ENCODE measurements around the gene FBP1.
"Not testable (repeated sequence)": the region's sequence is repeated elsewhere in the genome, so short reads cannot be mapped to it uniquely, and the experiment has no call there.

The FBP1 gene

DNA sequence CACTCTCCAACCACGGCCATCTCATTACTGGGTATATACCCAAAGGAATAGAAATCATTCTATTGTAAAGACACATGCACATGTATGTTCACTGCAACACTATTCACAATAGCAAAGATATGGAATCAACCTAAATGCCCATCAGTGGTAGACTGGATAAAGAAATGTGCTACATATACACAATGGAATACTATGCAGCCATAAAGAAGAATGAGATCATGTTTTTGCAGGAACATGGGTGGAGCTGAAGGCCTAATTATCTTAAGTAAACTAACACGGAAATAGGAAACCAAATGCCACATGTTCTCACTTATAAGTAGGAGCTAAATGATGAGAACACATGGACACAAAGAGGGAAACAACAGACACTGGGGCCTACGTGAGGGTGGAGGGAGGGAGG, 75.0 kb downstream of the FBP1 start:
- not testable (repeated sequence) for H3K27me3 ChIP-seq (ENCODE audit: insufficient read depth, low read length); H3K36me3 ChIP-seq (ENCODE audit: insufficient read depth, low read depth, low read length); H3K27ac ChIP-seq (ENCODE audit: low read length); H3K9ac ChIP-seq (ENCODE audit: low read depth, low read length); H3K9me3 ChIP-seq (ENCODE audit: insufficient read depth, low read depth, low read length); H3K4me3 ChIP-seq (ENCODE audit: low read length); H3K4me1 ChIP-seq (ENCODE audit: insufficient read depth, low read length)

DNA sequence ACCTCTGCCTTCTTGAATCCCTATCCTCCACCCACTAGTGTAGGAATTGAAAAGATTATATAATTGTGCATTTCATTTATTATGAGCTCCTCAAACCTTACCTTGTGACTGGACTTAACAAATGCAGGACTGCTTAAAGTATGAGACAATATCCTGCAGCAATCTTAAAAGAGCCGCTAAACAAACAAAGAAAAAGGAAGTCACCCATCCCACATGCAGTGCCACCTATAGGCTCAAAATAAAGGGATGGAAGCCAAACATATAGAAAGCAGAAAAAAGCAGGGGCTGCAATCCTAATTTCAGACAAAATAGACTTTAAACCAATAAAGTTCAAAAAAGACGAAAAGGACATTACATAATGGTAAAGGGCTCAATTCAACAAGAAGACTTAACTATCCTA, 75.8 kb downstream of the FBP1 start:
- no peak overlapping the region for H3K9ac ChIP-seq (ENCODE audit: low read depth, low read length)
- H3K27me3 ChIP-seq (ENCODE audit: insufficient read depth, low read length), result no peaks in the 10 kb centered on the region
- no peak overlapping the region for H3K4me3 ChIP-seq (ENCODE audit: low read length)
- no peaks in the 10 kb centered on the region for H3K36me3 ChIP-seq (ENCODE audit: insufficient read depth, low read depth, low read length)
- no peaks in the 10 kb centered on the region for H3K4me1 ChIP-seq (ENCODE audit: insufficient read depth, low read length)
- H3K9me3 ChIP-seq (ENCODE audit: insufficient read depth, low read depth, low read length), result no peaks in the 10 kb centered on the region
- H3K27ac ChIP-seq (ENCODE audit: low read length), result no peak overlapping the region

GRCh38 chr9:94560237-94560636, 79.1 kb downstream of the FBP1 start:
- Histone ChIP-seq H3K9me3 (ENCODE audit: insufficient read depth, low read depth, low read length) (no peaks in the 10 kb centered on the region), H3K4me3 (ENCODE audit: low read length) (no peak overlapping the region), H3K27ac (ENCODE audit: low read length) (no peak overlapping the region), H3K9ac (ENCODE audit: low read depth, low read length) (no peak overlapping the region), H3K36me3 (ENCODE audit: insufficient read depth, low read depth, low read length) (no peaks in the 10 kb centered on the region), H3K4me1 (ENCODE audit: insufficient read depth, low read length) (no peaks in the 10 kb centered on the region), H3K27me3 (ENCODE audit: insufficient read depth, low read length) (no peaks in the 10 kb centered on the region)

DNA sequence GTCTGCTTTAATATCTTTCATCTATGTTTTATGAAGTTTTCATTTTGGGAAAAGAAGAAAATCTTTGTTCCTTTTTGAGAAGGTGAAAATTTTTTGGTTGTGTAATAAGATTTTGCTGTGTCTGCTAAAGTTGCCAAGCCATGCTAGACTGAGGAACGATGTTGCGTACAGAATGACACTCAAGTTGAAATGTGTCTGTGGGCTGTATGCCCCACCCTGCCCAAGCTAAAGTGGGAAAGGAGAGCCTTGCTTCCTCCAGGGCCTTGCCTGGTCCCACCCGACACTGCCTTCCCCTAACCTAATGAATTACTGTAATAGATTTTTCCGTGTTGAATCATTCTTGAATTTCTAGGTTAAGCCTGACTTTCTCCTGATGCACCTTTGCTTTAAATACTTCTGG, 81.9 kb downstream of the FBP1 start:
- no peak overlapping the region for H3K4me3 ChIP-seq (ENCODE audit: low read length)
- H3K9ac ChIP-seq (ENCODE audit: low read depth, low read length), result no peak overlapping the region
- H3K27ac ChIP-seq (ENCODE audit: low read length), result no peak overlapping the region
- no peaks in the 10 kb centered on the region for H3K27me3 ChIP-seq (ENCODE audit: insufficient read depth, low read length)
- no peaks in the 10 kb centered on the region for H3K36me3 ChIP-seq (ENCODE audit: insufficient read depth, low read depth, low read length)
- H3K4me1 ChIP-seq (ENCODE audit: insufficient read depth, low read length), result no peaks in the 10 kb centered on the region
- H3K9me3 ChIP-seq (ENCODE audit: insufficient read depth, low read depth, low read length), result no peaks in the 10 kb centered on the region

GRCh38 chr9:94554439-94555331, 84.6 kb downstream of the FBP1 start, which contains the start of gene PCAT7:
PCAT7 (plus strand) TSS chr9:94555083.
- no peak within 1 kb of the TSS for H3K27ac ChIP-seq (ENCODE audit: low read length)
- H3K4me1 ChIP-seq (ENCODE audit: insufficient read depth, low read length), result no peaks in the 10 kb centered on the region
- H3K9ac ChIP-seq (ENCODE audit: low read depth, low read length), result peak within 1 kb of the TSS; percentile 80
- H3K9me3 ChIP-seq (ENCODE audit: insufficient read depth, low read depth, low read length), result peaks cover 4% of the 10 kb centered on the region; the same call in 1 of the 2 replicates
- H3K36me3 ChIP-seq (ENCODE audit: insufficient read depth, low read depth, low read length), result no peaks in the 10 kb centered on the region
- no peaks in the 10 kb centered on the region for H3K27me3 ChIP-seq (ENCODE audit: insufficient read depth, low read length)
- peak within 1 kb of the TSS; percentile 76 for H3K4me3 ChIP-seq (ENCODE audit: low read length)

DNA sequence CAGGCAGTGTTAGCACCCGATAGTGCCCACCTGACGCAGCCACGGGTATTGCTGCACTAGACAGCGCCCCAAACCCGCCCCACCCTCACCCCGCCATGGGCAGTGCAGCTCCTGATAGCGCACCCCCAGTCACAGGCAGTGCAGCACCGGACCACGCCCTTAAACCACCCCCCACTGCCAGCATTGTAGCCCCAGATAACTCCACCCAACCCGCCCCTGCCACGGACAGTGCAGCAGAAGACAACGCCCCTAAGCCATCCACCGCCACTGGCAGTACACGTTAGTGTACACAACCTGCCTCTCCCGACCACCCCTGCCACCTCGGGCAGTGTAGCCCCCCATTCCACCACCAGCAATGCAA, 85.3 kb downstream of the FBP1 start:
- Histone ChIP-seq H3K36me3 (ENCODE audit: insufficient read depth, low read depth, low read length) (no peaks in the 10 kb centered on the region), H3K9me3 (ENCODE audit: insufficient read depth, low read depth, low read length) (peaks cover 4% of the 10 kb centered on the region; the same call in 1 of the 2 replicates), H3K4me3 (ENCODE audit: low read length) (peak overlapping the region; percentile 76), H3K27me3 (ENCODE audit: insufficient read depth, low read length) (no peaks in the 10 kb centered on the region), H3K27ac (ENCODE audit: low read length) (no peak overlapping the region), H3K4me1 (ENCODE audit: insufficient read depth, low read length) (no peaks in the 10 kb centered on the region), H3K9ac (ENCODE audit: low read depth, low read length) (peak overlapping the region; percentile 80; the same call in 1 of the 2 replicates)

All from iPS-20b (cell line).